HCT116 (cell line): ENCODE results near the gene PIGO. TPM values are rescaled to one million over a fixed set of nuclear protein-coding genes. Genes with fewer than 3 reads are reported as not detected.

Source experiments
- ATAC-seq: fragments of 200-7000 bp; cut with Tn5 transposase; 2 replicates; pipeline ENCODE4 v1.9.1; 2020; ENCODE audit warnings: mild to moderate bottlenecking, moderate library complexity
- BruUV-seq: library from RNA; stranded (reverse); fragments of 400-500 nt; replicated peaks from 2 replicates; lab custom pipeline; 2021; lab: Mats Ljungman, UMichigan
- CTCF ChIA-PET: fragments of 300-600 bp; sonication (Branson Sonifier 250); formaldehyde crosslinking; loops from one replicate; lab custom pipeline; 2021; ENCODE audit warnings: antibody characterized with exemption; lab: Charles Lee
- POLR2A ChIA-PET: fragments of 300-600, 350-600 bp; sonication (Branson Sonifier 250); formaldehyde crosslinking; loops from one replicate; lab custom pipeline; 2021; ENCODE audit warnings: antibody characterized with exemption; lab: Charles Lee
- RAD21 ChIA-PET, 2 experiments: fragments of 300-600 bp; sonication (Branson Sonifier 250); formaldehyde crosslinking; loops; one replicate each; lab custom pipeline; 2023; ENCODE audit warnings: low total read pairs in 2 of 2; ENCODE audit not compliant: uncharacterized antibody in 2 of 2, unreplicated experiment in 2 of 2, low non-redundant PET in 1 of 2; lab: Charles Lee
- DNase-seq: peaks from one replicate; pipeline ENCODE4 v3.0.0-alpha.2; 2010; ENCODE audit warnings: low read depth, low spot score
- H2AFZ ChIP-seq: fragments of 200-600 bp; shearing (Covaris generic), sonication (generic); 2 replicates; pipeline ENCODE4 v1.6.1; 2017; ENCODE audit warnings: low read depth, mixed run types, mixed read lengths, antibody characterized with exemption, low read length; ENCODE audit not compliant: poor library complexity, severe bottlenecking
- H3K27ac ChIP-seq: 2 replicates; pipeline ENCODE4 v1.5.1; 2012; ENCODE audit warnings: low read depth, low read length
- H3K27me3 ChIP-seq: fragments of 200-600 bp; sonication (generic); 2 replicates; pipeline ENCODE4 v1.6.1; 2016; ENCODE audit warnings: mixed run types, low read length, mixed read lengths; ENCODE audit not compliant: insufficient read depth
- H3K36me3 ChIP-seq, 2 experiments: fragments of 200-500 bp in 1 of 2; fragments of 200-600 bp in 1 of 2; sonication (Bioruptor generic) in 1 of 2; sonication (generic) in 1 of 2; 2 replicates each; pipeline versions ENCODE4 v1.5.1 to v1.6.1; 2014 to 2016; ENCODE audit warnings: low read length in 2 of 2, inconsistent platforms in 1 of 2, mixed read lengths in 1 of 2, mixed run types in 1 of 2; ENCODE audit not compliant: insufficient read depth in 2 of 2, control insufficient read depth in 1 of 2
- H3K4me1 ChIP-seq, 2 experiments: fragments of 200-600 bp in 1 of 2; sonication (generic) in 1 of 2; 2 replicates each; pipeline versions ENCODE4 v1.5.1 to v1.6.1; 2012 to 2017; ENCODE audit warnings: low read length in 2 of 2, inconsistent platforms in 1 of 2, mild to moderate bottlenecking in 1 of 2, mixed read lengths in 1 of 2, mixed run types in 1 of 2, moderate library complexity in 1 of 2; ENCODE audit not compliant: insufficient read depth in 2 of 2, control insufficient read depth in 1 of 2
- H3K4me2 ChIP-seq: fragments of 200-600 bp; sonication (generic); 2 replicates; pipeline ENCODE4 v1.6.1; 2017; ENCODE audit warnings: mixed run types, low read length, mixed read lengths
- H3K4me3 ChIP-seq, 2 experiments: fragments of 200-600 bp in 1 of 2; sonication (generic) in 1 of 2; replicated peaks in 1 of 2; 2 replicates each; pipeline ENCODE4 v1.5.1; 2011 to 2016; ENCODE audit warnings: low read length in 2 of 2, control low read depth in 1 of 2, low read depth in 1 of 2, mild to moderate bottlenecking in 1 of 2, mixed read lengths in 1 of 2, mixed run types in 1 of 2
- H3K79me2 ChIP-seq: fragments of 200-600 bp; sonication (generic); 2 replicates; pipeline ENCODE4 v1.6.1; 2017; ENCODE audit warnings: mild to moderate bottlenecking, mixed run types, low read length, moderate library complexity, mixed read lengths; ENCODE audit not compliant: insufficient read depth
- H3K9ac ChIP-seq: fragments of 200-600 bp; sonication (generic); 2 replicates; pipeline ENCODE4 v1.6.1; 2016; ENCODE audit warnings: low read length, mixed read lengths
- H3K9me2 ChIP-seq: fragments of 200-600 bp; sonication (generic), shearing (Covaris generic); 2 replicates; pipeline ENCODE4 v1.6.1; 2017; ENCODE audit warnings: mixed run types, mild to moderate bottlenecking, moderate library complexity; ENCODE audit not compliant: insufficient read depth
- H3K9me3 ChIP-seq, 2 experiments: fragments of 200-500 bp in 1 of 2; fragments of 200-600 bp in 1 of 2; sonication (Bioruptor generic) in 1 of 2; sonication (generic) in 1 of 2; 2 replicates each; pipeline ENCODE4 v1.6.1; 2014 to 2017; ENCODE audit warnings: low read length in 2 of 2, mixed read lengths in 2 of 2, inconsistent platforms in 1 of 2, low read depth in 1 of 2, mild to moderate bottlenecking in 1 of 2, mixed run types in 1 of 2, moderate library complexity in 1 of 2; ENCODE audit not compliant: control insufficient read depth in 1 of 2, insufficient read depth in 1 of 2
- H4K20me1 ChIP-seq: fragments of 200-600 bp; sonication (generic), shearing (Covaris generic); 2 replicates; pipeline ENCODE4 v1.6.1; 2017; ENCODE audit warnings: mixed run types, mild to moderate bottlenecking, moderate library complexity; ENCODE audit not compliant: insufficient read depth
- CBX3 ChIP-seq: IDR thresholded peaks from 2 replicates; pipeline ENCODE4 v1.6.1; 2012; ENCODE audit warnings: low read depth
- ELF1 ChIP-seq: IDR thresholded peaks from 2 replicates; pipeline ENCODE4 v1.6.1; 2012; ENCODE audit warnings: low read depth, borderline replicate concordance
- EZH2phosphoT487 ChIP-seq: fragments of 200-600 bp; IDR thresholded peaks from 2 replicates; pipeline ENCODE4 v1.6.1; 2018; ENCODE audit warnings: antibody characterized with exemption, borderline replicate concordance
- MAX ChIP-seq: IDR thresholded peaks from 2 replicates; pipeline ENCODE4 v1.6.1; 2012
- RAD21 ChIP-seq: IDR thresholded peaks from 2 replicates; pipeline ENCODE4 v1.6.1; 2012; ENCODE audit warnings: low read depth, mild to moderate bottlenecking
- SIN3A ChIP-seq: IDR thresholded peaks from 2 replicates; pipeline ENCODE4 v1.6.1; 2012; ENCODE audit warnings: low read depth
- SP1 ChIP-seq: IDR thresholded peaks from 2 replicates; pipeline ENCODE4 v1.6.1; 2012; ENCODE audit warnings: low read depth
- SRF ChIP-seq: IDR thresholded peaks from 2 replicates; pipeline ENCODE4 v1.6.1; 2012; ENCODE audit warnings: low read depth
- ZNF274 ChIP-seq: fragments of 200-500 bp; sonication (Bioruptor generic); IDR thresholded peaks from 2 replicates; pipeline ENCODE4 v1.6.1; 2014; ENCODE audit warnings: mild to moderate bottlenecking, low read depth, low read length, inconsistent platforms
- intact Hi-C: fragments of 100-400 bp; cut with micrococcal nuclease; formaldehyde crosslinking; loops from 2 replicates; pipeline ENCODE4 v1.10.0; 2022
- total RNA-seq: library from RNA; stranded (reverse); gene quantifications from one replicate; pipeline ENCODE4 v1.2.1, GENCODE V29; 2021; ENCODE audit not compliant: unreplicated experiment

PIGO gene
- total RNA-seq, 1 experiment from 2014 or later: 24.0 TPM

- TF ChIP-seq ZNF274: no peak
- no peak for TF ChIP-seq RAD21
- TF ChIP-seq SIN3A: no peak
- no peak for TF ChIP-seq EZH2phosphoT487
- TF ChIP-seq CBX3: no peak
- TF ChIP-seq SP1: no peak
Observed at GRCh38 chr9:35114113-35114839, 17.9 kb upstream of the PIGO start (continued).

- Histone ChIP-seq H3K9me2 (no peaks in the 10 kb centered on the region), H3K4me3 (peak overlapping the region in 1 of 2 experiments; percentile 44; a peak in 2 of 4 replicates), H3K4me1 (peaks cover 40 to 71% of the 10 kb centered on the region in 2 experiments), H4K20me1 (no peaks in the 10 kb centered on the region), H3K36me3 (no peaks in the 10 kb centered on the region), H3K79me2 (no peaks in the 10 kb centered on the region), H3K4me2 (peak overlapping the region; percentile 73), H3K27me3 (no peaks in the 10 kb centered on the region), H3K9me3 (no peaks in the 10 kb centered on the region), H2AFZ (no peak overlapping the region), H3K27ac (peak overlapping the region; percentile 54), H3K9ac (peak overlapping the region; percentile 35)
- ChIA-PET POLR2A (interaction anchor here (2.0 kb wide), 1 partner anchor 9 kb away, joined by 11 read pairs; the partner anchor contains the start of gene STOML2), CTCF (interaction anchor here (1.1 to 2.0 kb wide), 3 partner anchors 17 to 491 kb away, joined by 3 to 7 read pairs (median 4); no protein-coding TSS in a partner anchor), RAD21 (no interaction called here)
- TF ChIP-seq MAX (no peak), ELF1 (no peak), SRF (no peak), RAD21 (no peak)
- BruUV-seq: no TSS peak
- ATAC-seq (no peak), DNase-seq (no peak)
- intact Hi-C loops: loop anchor here (10.0 kb wide), 1 partner anchor 542 kb away; the partner anchor contains the start of genes CCDC107, RMRP and SIT1
Observed at GRCh38 chr9:35112257-35113020, 16.0 kb upstream of the PIGO start.
